ENCODE results near the gene RTN4.

DNA sequence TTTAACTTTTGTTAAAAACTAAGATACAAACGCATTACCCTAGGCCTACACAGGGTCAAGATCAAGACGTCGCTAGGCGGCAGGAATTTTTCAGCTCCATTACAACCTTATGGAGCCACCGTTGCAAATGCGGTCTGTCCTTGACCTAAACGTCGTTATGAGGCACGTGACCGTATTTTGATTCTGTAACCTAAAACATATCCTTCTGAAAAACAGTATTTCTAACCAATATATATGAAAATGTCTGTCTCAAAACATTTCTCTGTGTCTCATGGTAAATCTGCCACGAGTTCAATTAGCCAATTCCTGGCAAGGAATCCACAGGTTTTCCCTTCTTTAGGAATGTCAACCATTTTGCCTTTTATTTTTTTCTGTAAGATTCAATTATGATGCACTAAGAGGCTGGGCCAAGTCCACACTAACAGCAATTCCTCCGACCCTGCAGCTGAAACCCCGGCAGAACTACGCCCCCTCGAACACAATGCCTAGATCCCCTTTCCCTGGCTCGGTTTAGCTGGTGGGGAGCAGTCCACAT, 1.7 kb downstream of the RTN4 start:
- TF ChIP-seq, protein P1, sequence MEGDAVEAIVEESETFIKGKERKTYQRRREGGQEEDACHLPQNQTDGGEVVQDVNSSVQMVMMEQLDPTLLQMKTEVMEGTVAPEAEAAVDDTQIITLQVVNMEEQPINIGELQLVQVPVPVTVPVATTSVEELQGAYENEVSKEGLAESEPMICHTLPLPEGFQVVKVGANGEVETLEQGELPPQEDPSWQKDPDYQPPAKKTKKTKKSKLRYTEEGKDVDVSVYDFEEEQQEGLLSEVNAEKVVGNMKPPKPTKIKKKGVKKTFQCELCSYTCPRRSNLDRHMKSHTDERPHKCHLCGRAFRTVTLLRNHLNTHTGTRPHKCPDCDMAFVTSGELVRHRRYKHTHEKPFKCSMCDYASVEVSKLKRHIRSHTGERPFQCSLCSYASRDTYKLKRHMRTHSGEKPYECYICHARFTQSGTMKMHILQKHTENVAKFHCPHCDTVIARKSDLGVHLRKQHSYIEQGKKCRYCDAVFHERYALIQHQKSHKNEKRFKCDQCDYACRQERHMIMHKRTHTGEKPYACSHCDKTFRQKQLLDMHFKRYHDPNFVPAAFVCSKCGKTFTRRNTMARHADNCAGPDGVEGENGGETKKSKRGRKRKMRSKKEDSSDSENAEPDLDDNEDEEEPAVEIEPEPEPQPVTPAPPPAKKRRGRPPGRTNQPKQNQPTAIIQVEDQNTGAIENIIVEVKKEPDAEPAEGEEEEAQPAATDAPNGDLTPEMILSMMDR (IDR thresholded peaks at IDR 0.05) = no peak
- TF ChIP-seq EP300 (IDR thresholded peaks at IDR 0.05) = no peak
- no peak for TF ChIP-seq POLR2A (IDR thresholded peaks at IDR 0.05)
